HG03378 (cell line): ENCODE data around the gene YIPF2.

ENCODE experiments used
- ATAC-seq: cut with Tn5 transposase; IDR thresholded peaks from one replicate; pipeline ENCODE4 v1.9.1; 2021; ENCODE audit warnings: mild to moderate bottlenecking, moderate library complexity; ENCODE audit not compliant: unreplicated experiment

Gene YIPF2

DNA sequence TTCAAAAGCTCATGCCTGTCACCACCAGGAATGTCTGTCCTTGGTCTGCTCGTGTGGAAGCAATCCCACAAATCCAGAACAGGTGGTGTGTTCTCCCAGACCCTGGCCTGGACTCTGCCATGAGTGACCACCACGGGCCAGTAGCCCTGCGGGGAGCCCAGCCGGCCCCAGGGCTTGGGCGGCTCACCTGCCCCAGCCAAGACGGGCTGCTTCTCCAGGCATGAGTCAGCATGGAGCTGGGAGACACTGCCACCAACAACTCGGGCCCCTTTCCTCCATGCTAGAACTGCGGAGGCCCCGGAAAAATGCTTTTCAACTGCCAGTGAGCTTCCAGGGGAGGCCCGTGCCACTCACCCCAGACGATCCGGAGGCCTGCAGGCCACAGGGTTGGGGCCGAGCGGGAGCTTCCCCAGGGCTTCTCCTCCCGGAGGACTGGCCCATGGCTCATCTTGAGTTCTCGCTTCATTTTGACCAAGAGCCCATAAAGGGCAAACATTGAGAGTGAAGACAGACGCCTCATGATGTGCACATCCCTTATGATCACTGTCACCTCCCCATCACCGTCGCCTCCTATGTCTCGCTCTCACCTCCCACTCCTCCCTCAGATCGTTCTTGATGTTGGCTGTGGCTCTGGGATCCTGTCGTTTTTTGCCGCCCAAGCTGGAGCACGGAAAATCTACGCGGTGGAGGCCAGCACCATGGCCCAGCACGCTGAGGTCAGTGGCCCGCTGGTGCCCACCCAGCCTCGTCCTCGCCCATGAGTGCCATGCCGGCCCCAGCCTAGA, 16.7 kb downstream of the YIPF2 start:
- ATAC-seq: no peak

DNA sequence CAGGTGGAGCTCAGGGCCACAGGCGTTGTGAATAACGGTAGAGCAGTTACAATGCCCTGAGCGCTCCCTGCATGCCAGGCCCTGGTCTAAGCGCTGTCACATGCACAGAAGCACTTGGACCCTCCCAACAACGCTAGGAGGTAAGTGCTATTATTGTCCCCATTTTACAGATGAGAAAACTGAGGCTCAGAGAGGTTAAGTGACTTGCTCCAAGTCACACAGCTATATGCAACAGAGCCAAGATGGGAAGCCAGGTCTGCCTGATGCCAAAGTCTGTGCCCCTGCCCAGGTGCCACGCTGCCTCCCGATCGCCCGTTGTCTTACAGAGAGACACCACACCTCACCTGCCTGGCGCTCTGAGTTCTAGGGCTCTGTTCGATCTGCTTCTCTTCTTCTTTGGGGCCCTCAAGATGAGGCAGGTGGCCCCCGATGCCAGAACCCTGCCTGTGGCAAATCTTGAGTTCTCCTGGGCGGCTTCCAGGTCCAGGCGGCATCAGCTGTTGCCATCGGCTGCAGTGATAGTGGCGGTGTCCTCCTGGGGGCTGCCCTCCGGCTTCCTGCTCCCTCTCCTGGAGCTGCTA, 20.0 kb downstream of the YIPF2 start:
- ATAC-seq: no peak

- no peak for ATAC-seq
These were observed 20.5 kb downstream of the YIPF2 start for GRCh38 chr19:10907925-10908324.

DNA sequence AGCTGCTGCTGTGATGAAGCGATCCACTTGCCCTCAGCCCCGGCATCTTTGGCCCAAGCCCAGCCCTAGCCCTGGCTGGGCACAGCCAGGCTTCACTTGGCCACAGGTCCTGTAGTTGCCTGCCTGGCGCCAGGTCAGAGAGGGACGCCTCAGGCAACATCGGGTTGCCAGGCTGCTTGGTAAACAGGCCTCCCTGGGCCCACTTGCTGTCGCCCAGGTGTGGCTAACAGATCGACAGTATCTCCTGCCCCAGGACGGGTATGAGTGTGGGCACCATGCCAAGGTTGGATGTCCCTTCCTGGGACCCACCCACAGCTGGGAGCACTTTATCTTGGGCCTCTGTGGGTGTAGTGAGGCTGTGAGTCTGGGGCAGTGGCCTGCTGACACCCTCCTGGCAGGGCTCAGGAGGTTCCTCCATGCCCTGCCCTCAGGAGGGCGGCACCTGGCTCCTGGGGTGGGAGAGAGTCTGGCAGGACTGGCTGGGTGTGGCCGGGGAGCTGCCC, 29.2 kb downstream of the YIPF2 start:
- no peak for ATAC-seq

DNA sequence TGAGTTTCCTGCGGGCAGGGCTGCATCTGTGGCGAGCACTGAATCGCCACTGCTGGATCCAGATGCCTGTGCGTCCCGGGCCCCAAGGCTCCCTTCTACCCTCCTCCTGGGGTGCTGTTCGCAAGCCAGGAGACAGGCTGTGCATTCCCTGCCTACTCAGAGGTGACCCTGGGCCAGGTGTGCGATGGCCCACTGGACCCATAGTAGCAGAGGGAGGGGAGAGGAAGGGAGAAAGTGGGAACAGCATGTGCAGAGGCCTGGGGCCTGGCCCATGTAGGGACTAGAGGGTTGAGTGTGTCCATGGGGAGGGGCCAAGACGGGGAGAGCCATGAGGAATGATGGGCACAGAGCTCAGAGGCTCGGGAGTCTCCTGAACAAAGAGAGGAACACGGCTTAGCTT, 29.8 kb downstream of the YIPF2 start:
- no peak for ATAC-seq

DNA sequence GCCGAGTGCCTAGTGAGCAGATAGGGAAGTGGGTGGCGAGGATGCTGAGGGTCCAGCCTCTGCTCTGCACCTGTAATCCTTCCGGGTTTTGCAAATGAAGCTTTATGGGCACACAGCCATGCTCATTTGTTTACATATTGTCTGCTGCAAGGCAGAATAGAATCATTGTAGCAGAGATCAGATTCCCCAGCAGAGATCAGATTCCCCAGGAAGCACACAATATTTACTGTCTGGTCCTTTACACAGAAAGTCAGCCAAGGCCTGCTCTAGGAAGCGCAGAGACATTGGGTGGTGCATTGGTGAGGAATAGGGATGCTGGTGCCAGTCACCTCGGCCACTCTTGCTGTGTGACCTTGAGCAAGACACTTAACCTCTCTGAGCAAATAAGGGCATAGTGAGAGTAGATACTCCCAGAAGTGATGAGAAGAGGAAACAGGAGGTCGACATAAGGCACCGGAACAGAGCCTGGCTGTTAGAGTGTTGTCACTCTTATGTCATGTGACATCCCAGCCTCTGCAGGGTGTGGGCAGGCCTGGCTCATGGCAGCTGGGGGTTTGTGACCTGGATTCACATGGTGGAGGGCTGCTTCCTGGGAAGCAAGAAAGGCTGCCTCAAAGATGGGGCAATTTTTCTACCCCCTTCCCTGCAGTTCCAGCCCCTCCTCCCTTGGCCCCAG, 31.4 kb downstream of the YIPF2 start:
- ATAC-seq: no peak

DNA sequence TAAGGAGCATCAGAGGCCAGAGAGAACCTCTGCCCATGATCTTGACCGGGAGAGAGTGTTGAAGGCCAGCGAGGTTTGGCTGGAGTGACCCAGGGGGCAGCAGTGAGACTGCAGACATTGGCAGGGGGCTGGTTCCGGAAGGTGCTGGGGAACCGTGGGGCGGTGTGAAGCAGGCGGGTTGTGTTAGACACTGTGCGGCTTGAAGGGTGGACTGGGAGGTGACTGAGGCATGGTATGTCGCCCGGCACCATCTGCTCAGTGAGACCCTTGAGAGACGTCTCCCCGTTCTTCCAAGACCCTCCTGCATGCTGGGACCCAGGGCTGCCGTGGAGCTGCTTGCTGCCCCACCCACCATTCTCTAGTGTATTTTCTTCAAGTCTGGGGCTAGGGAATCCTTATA, 32.5 kb downstream of the YIPF2 start:
- ATAC-seq: no peak

DNA sequence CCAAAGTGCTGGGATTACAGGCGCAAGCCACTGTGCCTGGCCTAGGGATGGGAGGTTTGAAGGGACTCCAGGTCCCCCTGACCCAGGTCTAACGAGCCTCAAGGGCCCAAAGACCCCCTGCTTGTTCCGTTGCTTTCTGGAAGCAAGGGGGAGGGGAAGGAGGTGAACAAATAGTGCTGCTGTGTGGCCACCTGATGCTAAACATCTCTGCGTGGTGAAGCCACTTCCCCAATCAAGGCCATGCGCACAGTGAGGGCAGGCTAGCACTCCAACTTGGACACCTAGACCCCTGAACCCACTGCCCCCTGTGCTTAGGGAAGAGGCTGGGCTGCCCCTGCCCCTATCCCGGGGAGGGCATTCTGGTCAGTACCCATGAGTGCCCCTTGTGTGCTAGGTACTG, 33.1 kb downstream of the YIPF2 start:
- ATAC-seq: no peak

GRCh38 chr19:10894911-10895213, 33.6 kb downstream of the YIPF2 start:
- ATAC-seq: no peak

DNA sequence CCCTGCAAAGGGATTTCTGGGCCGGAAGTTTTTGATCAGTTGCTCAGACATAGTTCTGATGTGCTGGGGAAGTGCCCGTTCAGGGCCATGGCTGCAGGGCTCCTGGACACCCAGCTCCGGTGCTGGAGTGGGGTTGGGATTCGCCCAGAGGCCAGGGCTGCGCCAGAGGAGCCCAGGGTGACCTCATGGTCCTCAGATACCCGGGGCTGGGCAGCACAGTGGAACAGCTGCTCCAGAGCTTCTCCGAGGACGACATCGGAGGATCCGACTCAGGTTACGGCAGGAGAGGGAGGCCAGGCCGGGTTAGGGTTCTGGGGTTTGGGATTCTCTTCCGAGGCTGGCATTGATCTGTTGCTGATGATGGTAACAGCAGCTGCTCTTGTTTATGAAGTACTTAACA, 36.2 kb downstream of the YIPF2 start:
- no peak for ATAC-seq

DNA sequence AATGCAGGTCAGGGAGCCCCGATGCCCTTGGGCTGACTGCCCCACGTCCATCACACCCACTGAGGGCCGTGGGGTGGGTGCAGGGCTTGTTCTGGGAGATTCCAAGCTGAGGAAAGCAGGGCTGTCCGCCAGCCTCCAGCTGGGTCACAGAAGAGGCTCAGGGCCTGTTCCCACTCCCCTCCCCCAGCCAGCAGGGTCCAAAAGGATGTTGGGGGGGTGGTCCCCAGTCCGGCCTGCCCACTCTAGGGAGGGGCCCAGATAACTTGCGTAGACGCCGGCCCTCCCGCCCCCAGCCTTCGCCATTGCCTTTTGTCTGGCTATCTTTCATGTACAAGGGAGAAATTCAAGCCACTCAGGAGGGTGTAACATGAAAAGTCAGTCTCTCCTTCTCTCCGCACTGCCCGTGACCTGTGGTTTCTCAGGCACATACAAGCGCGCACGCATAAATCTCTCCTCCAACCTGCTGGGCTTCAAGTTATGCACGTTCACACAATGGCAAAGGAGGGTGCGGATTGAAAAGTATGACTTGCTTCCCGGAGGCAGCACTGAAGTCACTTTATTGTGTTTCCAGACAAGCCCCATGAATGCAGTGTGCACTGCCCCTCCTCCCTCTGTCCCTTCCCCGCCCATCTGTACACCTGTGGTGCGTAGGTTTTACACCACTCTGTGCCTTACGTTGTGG, 36.9 kb downstream of the YIPF2 start:
- no peak for ATAC-seq

GRCh38 chr19:10889880-10890279, 38.6 kb downstream of the YIPF2 start:
- no peak for ATAC-seq

GRCh38 chr19:10888421-10888866, 40.0 kb downstream of the YIPF2 start:
- no peak for ATAC-seq

- no peak for ATAC-seq
These were observed 40.6 kb downstream of the YIPF2 start for GRCh38 chr19:10887616-10888367.

DNA sequence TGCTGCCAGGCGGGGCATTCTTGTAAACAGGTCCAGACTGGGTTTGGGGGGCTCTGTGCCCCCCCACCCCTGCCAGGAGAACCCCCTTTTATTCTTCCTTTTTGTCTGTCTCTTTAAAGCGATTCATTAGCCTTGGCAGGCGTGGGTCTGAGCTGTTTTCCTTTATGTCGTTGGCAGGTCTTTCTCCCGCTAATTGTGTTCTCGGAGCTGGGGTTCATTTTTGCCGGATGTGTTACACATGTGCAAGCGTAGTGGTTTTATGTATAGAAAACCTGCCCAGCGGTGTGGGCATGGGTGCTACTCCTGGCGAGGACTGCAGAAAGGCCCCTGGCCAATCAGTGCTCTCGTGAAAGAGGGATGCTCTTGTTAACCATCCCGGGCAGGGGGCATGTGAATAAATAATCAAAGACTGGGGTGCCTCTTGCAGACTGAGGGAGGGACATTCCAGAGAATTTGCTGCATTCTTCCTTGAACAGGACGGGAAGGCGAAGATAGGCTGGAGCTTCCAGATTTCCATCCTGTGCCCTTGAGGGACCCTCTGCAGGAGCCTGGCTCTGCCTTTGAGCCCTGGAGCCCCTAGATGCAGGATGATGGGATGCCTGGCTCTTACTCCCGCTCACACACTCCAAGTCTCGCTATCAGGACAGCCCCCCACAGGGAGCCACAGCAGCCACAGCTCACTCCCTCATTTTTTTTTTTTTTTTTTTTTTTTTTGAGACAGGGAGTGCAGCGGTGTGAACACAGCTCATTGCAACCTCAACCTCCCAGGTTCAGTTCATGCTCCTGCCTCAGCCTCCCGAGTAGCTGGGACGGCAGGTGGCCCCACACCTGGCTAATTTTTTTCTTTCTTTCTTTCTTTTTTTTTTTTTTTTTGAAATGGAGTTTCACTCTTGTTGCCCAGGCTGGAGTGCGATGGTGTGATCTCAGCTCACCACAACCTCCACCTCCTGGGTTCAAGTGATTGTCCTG, 43.0 kb downstream of the YIPF2 start:
- ATAC-seq: no peak

GRCh38 chr19:10884274-10884673, 44.2 kb downstream of the YIPF2 start:
- ATAC-seq: no peak

DNA sequence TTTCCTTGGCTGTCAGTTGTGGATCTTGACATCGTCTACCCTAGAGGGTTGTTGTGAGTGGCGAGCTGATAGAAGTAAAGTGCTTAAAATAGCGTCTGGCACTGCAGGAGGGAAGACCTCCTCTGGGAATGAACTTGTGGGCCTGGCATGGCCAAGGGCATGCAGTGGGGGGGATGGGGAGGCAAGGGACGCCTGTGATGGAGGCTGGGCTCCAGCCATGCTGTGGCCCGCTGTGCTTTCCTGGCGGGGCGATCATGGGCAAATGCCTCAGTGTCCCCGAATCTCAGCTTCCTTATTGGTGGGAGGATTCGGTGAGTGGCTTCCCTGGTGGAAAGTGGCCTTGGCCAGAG, 46.4 kb downstream of the YIPF2 start:
- no peak for ATAC-seq

DNA sequence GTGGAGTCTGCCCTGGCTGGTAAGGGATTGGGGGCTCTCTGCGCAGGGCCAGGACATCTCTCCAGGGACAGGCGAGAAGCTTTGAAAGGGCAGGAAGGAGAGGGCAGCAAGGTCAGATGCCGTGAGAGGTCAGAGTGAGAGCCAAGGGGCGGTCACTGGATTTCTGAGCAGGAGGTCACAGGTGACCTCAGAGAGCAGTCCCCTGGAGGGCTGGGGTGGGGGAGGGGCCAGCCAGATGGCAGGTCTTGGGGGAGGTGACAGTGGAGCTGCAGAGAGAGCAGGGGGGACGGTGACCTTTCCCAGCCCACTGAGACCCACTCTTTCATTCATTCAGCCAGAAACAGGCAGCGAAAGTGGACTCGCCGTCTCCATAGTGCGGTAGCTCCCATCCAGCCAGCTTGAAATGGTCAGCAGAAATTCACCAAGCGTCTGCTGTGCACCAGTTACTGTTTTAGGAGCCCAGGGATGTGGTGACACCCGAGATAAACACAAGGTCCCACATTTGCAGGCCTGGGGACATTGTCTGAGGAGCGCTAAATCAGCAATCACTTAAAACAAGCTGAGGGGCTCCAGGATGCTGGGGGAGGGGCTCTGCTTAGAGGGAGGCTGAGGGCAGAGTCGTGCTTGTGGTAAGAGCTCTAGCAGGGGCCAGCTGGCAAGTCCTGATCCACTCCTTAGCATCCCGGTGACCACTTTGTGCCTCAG, 46.9 kb downstream of the YIPF2 start:
- ATAC-seq: no peak

GRCh38 chr19:10878253-10878652, 50.2 kb downstream of the YIPF2 start:
- no peak for ATAC-seq
